Caki2 (cell line): ENCODE measurements around the gene RMI1. TPM values are rescaled to one million over a fixed set of nuclear protein-coding genes. Genes with fewer than 3 reads are reported as not detected.

ENCODE experiments used
- DNase-seq: peaks from one replicate; pipeline ENCODE4 v3.0.0-alpha.2; 2015; ENCODE audit warnings: low read depth
- in situ Hi-C: cut with HindIII; loops from 2 replicates; pipeline ENCODE4 v1.10.0; 2016; ENCODE audit warnings: low sequenced_read_pairs, low pct_unique_long_range_greater_than_20kb, mixed read lengths
- total RNA-seq: library from RNA; depleted of rRNA; stranded (reverse); fragments of >200 nt; shearing (Covaris generic); gene quantifications from 2 replicates; pipeline ENCODE4 v1.2.3, GENCODE V29; 2014; ENCODE audit warnings: low replicate concordance

RMI1 gene
- total RNA-seq, 1 experiment from 2014 or later, result 12.4 TPM

GRCh38 chr9:83965350-83966208 is 15.0 kb upstream of the RMI1 start:
- in situ Hi-C loops, result no loop called here
- no peak for DNase-seq

GRCh38 chr9:83966209-83966582 is 14.4 kb upstream of the RMI1 start:
- in situ Hi-C loops, result no loop called here
- no peak for DNase-seq

- in situ Hi-C loops, result no loop called here
Measured at GRCh38 chr9:83967073-83967472, 13.5 kb upstream of the RMI1 start.

GRCh38 chr9:83969602-83970001 is 11.0 kb upstream of the RMI1 start:
- in situ Hi-C loops, result no loop called here
- DNase-seq, result no peak

More at GRCh38 chr9:83967073-83967472, 13.5 kb upstream of the RMI1 start:
- no peak for DNase-seq

- in situ Hi-C loops, result no loop called here
- DNase-seq, result no peak
Measured at GRCh38 chr9:83971485-83971884, 9.1 kb upstream of the RMI1 start.

- in situ Hi-C loops, result no loop called here
- DNase-seq, result no peak
Measured at GRCh38 chr9:83972286-83972685, 8.3 kb upstream of the RMI1 start.

- in situ Hi-C loops, result no loop called here
- DNase-seq, result no peak
Measured at GRCh38 chr9:83975300-83975699, 5.3 kb upstream of the RMI1 start.

GRCh38 chr9:83976372-83976771 is 4.2 kb upstream of the RMI1 start:
- in situ Hi-C loops, result no loop called here
- no peak for DNase-seq

GRCh38 chr9:83977196-83977595 is 3.4 kb upstream of the RMI1 start:
- in situ Hi-C loops, result no loop called here

GRCh38 chr9:83978992-83979811 is 1.4 kb upstream of the RMI1 start:
- in situ Hi-C loops, result no loop called here
- DNase-seq, result peak; percentile 56

More at GRCh38 chr9:83977196-83977595, 3.4 kb upstream of the RMI1 start:
- no peak for DNase-seq

GRCh38 chr9:83979812-83980394 is 702 bp upstream of the RMI1 start, which contains the start of gene HNRNPK:
TSS of gene HNRNPK (minus strand) at chr9:83980215. CDS start at chr9:83978252, 1,963 bp downstream.
- DNase-seq, result peak; percentile 94
- in situ Hi-C loops, result no loop called here

- in situ Hi-C loops, result no loop called here
- DNase-seq, result peak; percentile 53
Measured at GRCh38 chr9:83981126-83981871, 694 bp downstream of the RMI1 start.

- in situ Hi-C loops, result no loop called here
- DNase-seq, result no peak
Measured at GRCh38 chr9:83986195-83986594, 5.6 kb downstream of the RMI1 start.

GRCh38 chr9:83986765-83987401 is 6.3 kb downstream of the RMI1 start:
- in situ Hi-C loops, result no loop called here
- DNase-seq, result peak; percentile 54

GRCh38 chr9:83987402-83987791 is 6.8 kb downstream of the RMI1 start:
- in situ Hi-C loops, result no loop called here

GRCh38 chr9:83988411-83988810 is 7.8 kb downstream of the RMI1 start:
- in situ Hi-C loops, result no loop called here
- no peak for DNase-seq

More at GRCh38 chr9:83987402-83987791, 6.8 kb downstream of the RMI1 start:
- DNase-seq, result no peak

- no peak for DNase-seq
- in situ Hi-C loops, result no loop called here
Measured at GRCh38 chr9:83991355-83991754, 10.8 kb downstream of the RMI1 start.

- in situ Hi-C loops, result no loop called here
- DNase-seq, result no peak
Measured at GRCh38 chr9:83992407-83992806, 11.8 kb downstream of the RMI1 start.
